Activated T-cell treated with anti-CD3 and anti-CD28 coated beads, Interleukin-2, amount 50 U/mL, for 72 hours (primary cell): ENCODE results near the gene PLCXD3. TPM values are rescaled to one million over a fixed set of nuclear protein-coding genes. Genes with fewer than 3 reads are reported as not detected.

ENCODE experiments used
- ATAC-seq, 2 donors: fragments of 150-1000 bp; cut with Tn5 transposase; replicated peaks in 1 of 2; 2 replicates each; pipeline ENCODE4 v1.10.0; 2021; ENCODE audit warnings: moderate library complexity in 2 of 2, mild to moderate bottlenecking in 1 of 2
- DNase-seq, 2 donors: peaks; one replicate each; pipeline ENCODE4 v3.0.0; 2021 to 2022; ENCODE audit warnings: mixed read lengths in 1 of 2
- H3K27ac Mint-ChIP-seq: one replicate; pipeline ENCODE4 v1.8.0; 2022; ENCODE audit warnings: mild to moderate bottlenecking, moderate library complexity, mixed read lengths
- H3K27me3 Mint-ChIP-seq: one replicate; pipeline ENCODE4 v1.8.0; 2022; ENCODE audit warnings: low read depth, mixed read lengths
- H3K36me3 Mint-ChIP-seq, 2 donors: one replicate each; pipeline ENCODE4 v1.8.0; 2022; ENCODE audit warnings: mixed read lengths in 2 of 2, mild to moderate bottlenecking in 1 of 2; ENCODE audit not compliant: insufficient read depth in 2 of 2
- H3K4me1 Mint-ChIP-seq: one replicate; pipeline ENCODE4 v1.8.0; 2022; ENCODE audit warnings: low read depth, mixed read lengths
- H3K4me3 Mint-ChIP-seq, 2 donors: one replicate each; pipeline ENCODE4 v1.8.0; 2022; ENCODE audit warnings: mild to moderate bottlenecking in 2 of 2, mixed read lengths in 2 of 2, moderate library complexity in 2 of 2
- H3K9me3 Mint-ChIP-seq, 2 donors: one replicate each; pipeline ENCODE4 v1.8.0; 2022; ENCODE audit warnings: mixed read lengths in 2 of 2
- total RNA-seq, 2 donors: library from RNA; stranded (reverse); gene quantifications; one replicate each; pipeline ENCODE4 v1.2.3, GENCODE V29; 2022

PLCXD3 gene
- total RNA-seq, 2 donors from 2014 or later: not detected

DNA sequence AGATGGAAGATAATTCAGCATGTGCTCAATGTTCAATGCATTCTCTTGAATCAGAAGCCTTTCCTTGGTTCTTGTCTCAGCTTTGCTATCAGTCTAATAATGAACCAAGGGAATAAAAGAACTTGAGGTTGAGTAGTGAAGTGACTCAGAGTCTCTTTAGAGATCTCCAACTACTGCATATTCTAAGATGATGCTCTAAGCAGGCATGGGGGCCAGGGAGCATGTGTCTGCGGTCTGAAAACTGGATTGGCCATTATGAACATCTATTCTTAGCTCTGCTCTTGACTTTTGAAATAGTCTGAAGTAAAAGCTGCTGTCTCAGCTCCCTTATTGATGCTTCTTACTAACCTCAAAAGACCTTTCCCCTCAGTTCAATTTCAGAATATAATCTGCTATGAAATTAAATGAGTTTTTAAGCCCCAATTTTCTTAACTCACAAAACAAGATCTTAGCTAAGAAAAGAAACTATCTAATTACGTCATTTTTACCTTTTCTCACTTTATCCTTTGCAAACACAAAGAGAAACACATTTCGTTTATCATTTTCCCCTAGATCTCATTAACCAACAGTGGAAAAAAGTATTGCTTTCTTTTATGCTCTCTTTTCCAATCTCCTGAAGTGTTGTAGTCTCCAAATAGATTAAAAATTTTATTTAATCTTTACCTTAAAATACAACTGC, 44.8 kb downstream of the PLCXD3 start:
- Mint-ChIP-seq H3K27me3 (no peaks in the 10 kb centered on the region), H3K36me3 (no peaks in the 10 kb centered on the region), H3K9me3 (no peaks in the 10 kb centered on the region), H3K4me3 (no peak overlapping the region), H3K4me1 (no peaks in the 10 kb centered on the region), H3K27ac (no peak overlapping the region)
- ATAC-seq (no peak), DNase-seq (no peak)

DNA sequence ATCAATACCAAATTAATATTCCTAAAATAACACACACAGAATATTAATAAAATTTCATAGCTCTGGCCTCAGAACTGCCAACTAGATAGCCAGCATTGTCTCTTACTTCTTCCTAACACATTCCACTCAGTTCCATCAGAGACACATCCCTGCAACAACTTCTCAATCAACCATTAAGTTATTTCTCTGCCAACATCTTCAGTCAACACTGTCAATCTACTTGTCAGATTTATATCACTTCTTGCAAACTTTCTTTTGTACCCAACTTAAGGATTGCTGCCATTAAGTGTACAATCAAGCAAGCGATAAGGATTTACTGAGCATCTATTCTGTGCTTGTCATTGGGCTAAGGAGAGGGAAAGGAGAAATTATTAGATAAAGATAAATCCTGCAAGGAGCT, 50.8 kb downstream of the PLCXD3 start:
- no peak overlapping the region for H3K27ac Mint-ChIP-seq
- H3K9me3 Mint-ChIP-seq: no peaks in the 10 kb centered on the region
- no peaks in the 10 kb centered on the region for H3K4me1 Mint-ChIP-seq

DNA sequence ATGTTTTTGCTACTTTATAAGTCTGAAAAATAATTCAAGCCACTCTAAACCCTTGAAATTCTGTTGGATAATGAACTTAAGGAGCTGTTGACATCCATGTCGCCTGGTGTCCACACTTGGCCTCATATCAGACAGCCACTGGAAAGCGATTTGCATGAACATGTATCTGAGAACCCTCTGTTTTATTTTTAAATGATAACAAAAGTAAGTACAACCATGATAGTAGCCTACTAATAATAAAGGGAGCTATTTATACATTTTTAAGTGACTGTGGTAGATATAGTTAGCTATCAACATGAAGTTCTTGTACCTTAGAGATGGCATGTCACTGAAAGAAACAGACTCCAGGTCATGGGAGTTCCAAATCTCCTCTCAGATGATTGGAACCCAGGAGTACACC, 53.3 kb downstream of the PLCXD3 start:
- peaks cover 0 to 3% of the 10 kb centered on the region in 2 donors for H3K9me3 Mint-ChIP-seq
- H3K4me1 Mint-ChIP-seq: no peaks in the 10 kb centered on the region
- no peak overlapping the region for H3K4me3 Mint-ChIP-seq
- H3K36me3 Mint-ChIP-seq: no peaks in the 10 kb centered on the region
- DNase-seq (no peak), ATAC-seq (no peak)
- no peaks in the 10 kb centered on the region for H3K27me3 Mint-ChIP-seq
- no peak overlapping the region for H3K27ac Mint-ChIP-seq

More for the DNA sequence above, 50.8 kb downstream of the PLCXD3 start:
- DNase-seq (no peak), ATAC-seq (no peak)
- H3K4me3 Mint-ChIP-seq: no peak overlapping the region
- no peaks in the 10 kb centered on the region for H3K27me3 Mint-ChIP-seq
- no peaks in the 10 kb centered on the region for H3K36me3 Mint-ChIP-seq

DNA sequence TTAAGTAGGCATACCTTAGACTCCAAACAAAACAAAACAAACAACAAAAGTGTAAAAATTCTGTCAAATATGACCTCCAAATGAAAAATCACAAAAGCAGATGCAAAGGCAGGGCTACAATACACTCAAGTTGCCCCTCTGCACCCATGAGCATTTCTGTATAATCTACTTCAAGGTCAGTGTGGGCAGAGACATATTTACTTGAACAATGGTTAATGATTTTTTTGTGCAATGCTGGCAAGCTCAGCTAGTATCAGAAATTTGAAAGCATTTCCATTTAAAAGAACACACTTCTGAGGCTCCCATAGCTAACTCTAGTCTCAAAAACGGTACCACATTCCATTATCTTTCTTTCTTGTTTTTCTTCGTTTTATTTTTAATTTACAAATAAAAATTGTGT, 57.9 kb downstream of the PLCXD3 start:
- DNase-seq (no peak), ATAC-seq (no peak)
- peaks cover 2 to 3% of the 10 kb centered on the region in 2 donors for H3K9me3 Mint-ChIP-seq
- no peaks in the 10 kb centered on the region for H3K27me3 Mint-ChIP-seq
- H3K36me3 Mint-ChIP-seq: no peaks in the 10 kb centered on the region
- H3K27ac Mint-ChIP-seq: no peak overlapping the region
- no peak overlapping the region for H3K4me3 Mint-ChIP-seq
- H3K4me1 Mint-ChIP-seq: no peaks in the 10 kb centered on the region

DNA sequence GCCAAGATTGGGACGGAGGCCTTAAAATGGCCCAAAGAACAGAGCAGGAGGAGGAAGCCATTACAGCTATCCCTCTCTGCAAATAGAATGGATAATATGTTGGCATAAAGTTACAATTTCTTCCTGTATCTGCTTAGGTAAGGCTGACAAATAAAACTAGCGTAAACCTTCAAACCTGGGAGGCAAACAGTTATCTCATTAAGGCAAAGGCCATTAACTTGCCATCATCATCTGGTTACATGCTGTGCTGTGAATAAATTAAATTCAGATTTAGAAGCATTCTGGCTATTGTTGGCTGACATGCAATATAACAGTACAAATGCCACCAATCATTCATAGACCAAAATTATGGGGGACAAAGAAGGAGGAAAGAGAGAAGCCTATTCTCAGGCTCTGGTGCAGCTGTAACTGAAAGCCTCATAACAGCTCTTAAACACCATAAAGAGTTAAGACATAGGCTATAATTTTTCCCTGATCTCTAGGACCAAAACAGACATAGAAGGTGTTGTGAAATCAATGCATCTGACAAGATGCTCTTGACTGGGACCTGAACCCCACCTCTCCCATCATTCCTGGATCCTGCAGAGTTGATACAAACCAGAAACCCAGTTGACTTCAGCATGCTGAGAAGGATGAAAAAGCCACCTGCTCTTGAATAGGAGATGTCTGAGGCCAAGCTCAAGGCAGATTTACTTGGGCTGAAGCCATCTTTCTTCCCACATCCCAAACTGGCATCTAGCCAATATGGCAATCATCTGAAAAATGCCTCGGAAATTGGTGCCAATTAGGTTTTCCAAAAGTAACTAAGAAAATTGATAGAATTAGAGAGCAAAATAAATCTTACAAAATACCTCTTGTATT, 62.5 kb downstream of the PLCXD3 start:
- peaks cover 2 to 3% of the 10 kb centered on the region in 2 donors for H3K9me3 Mint-ChIP-seq
- no peaks in the 10 kb centered on the region for H3K27me3 Mint-ChIP-seq
- H3K36me3 Mint-ChIP-seq: no peaks in the 10 kb centered on the region
- ATAC-seq (no peak), DNase-seq (no peak)
- H3K4me1 Mint-ChIP-seq: no peaks in the 10 kb centered on the region
- H3K4me3 Mint-ChIP-seq: no peak overlapping the region
- no peak overlapping the region for H3K27ac Mint-ChIP-seq

DNA sequence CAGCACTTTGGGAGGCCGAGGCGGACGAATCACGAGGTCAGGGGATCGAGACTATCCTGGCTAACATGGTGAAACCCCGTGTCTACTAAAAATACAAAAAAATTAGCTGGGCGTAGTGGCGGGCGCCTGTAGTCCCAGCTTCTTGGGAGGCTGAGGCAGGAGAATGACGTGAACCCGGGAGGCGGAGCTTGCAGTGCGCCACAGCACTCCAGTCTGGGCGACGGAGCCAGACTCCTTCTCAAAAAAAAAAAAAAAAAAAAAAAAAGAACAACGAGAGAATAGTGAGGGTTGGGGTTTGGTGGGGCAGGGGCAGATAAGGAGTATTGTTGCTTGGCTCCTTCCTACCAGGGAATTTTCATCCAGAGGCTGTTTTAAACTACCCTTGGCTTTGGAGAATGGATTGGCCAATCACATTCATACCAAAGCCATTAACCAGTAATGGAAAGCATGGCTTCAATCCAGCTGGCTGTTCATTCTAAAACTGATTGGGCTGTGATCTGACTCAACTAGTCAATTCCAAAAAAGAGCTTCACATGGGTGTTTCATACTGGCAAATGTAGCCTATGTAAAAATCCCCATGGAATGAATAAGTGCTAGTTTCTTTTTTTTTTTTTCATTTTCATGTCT, 64.4 kb downstream of the PLCXD3 start:
- H3K9me3 Mint-ChIP-seq: peaks cover 0 to 3% of the 10 kb centered on the region in 2 donors
- no peak overlapping the region for H3K4me3 Mint-ChIP-seq
- no peaks in the 10 kb centered on the region for H3K36me3 Mint-ChIP-seq
- no peaks in the 10 kb centered on the region for H3K27me3 Mint-ChIP-seq
- DNase-seq (no peak), ATAC-seq (no peak)
- no peaks in the 10 kb centered on the region for H3K4me1 Mint-ChIP-seq
- H3K27ac Mint-ChIP-seq: no peak overlapping the region

DNA sequence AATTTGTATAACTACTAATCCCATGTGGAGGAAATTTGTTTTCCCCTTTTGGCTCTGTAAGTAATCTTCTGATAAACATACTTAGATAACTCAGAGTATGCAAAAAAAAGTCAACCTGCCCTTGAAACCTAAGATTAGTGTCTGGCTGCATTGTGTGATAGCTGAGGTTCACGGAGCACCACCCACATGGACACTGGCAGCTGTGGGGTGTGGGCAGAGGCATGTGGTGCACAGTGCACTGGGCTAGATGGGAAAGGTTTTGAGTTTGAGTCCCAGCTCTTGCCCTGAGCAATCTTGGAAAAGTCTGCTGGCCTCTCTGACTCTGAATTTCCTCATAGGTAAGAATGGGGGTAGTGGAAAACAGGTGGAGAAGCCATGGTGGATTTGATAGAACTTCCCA, 75.1 kb downstream of the PLCXD3 start:
- no peak for DNase-seq
- no peaks in the 10 kb centered on the region for H3K4me1 Mint-ChIP-seq
- ATAC-seq: no peak
- no peak overlapping the region for H3K27ac Mint-ChIP-seq
- no peaks in the 10 kb centered on the region for H3K36me3 Mint-ChIP-seq
- H3K27me3 Mint-ChIP-seq: no peaks in the 10 kb centered on the region
- H3K4me3 Mint-ChIP-seq: no peak overlapping the region
- H3K9me3 Mint-ChIP-seq: peaks cover 3 to 4% of the 10 kb centered on the region in 2 donors

DNA sequence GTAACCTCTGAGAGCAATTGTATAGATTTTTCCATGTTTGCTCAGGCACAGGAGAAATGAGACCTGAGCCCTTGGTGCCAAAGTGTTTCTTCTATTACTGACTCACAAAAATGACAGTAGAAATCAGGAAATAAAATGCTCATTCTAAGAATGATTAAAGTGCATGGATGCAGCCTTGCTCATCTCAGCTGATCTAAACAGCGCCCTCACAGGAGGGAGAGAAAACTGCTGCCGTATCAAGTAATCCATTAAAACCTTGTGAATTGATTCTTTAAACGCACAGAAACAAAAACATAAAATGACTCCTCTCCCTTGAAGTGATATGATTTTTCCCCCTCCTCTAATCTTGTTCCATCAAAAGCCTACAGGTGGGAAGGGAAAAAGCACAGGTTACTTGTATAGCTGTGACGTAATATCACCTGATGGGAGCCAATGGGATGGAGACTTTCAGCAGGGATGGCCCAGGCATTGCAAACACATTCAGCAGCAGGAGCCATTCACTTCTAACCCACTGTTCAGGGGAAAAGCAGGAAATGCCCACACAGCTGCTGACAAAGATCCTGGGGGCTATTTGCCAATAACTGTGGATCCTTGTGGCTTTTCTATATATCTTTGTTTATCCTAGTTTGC, 76.7 kb downstream of the PLCXD3 start:
- no peak overlapping the region for H3K27ac Mint-ChIP-seq
- peaks cover 3 to 4% of the 10 kb centered on the region in 2 donors for H3K9me3 Mint-ChIP-seq
- no peaks in the 10 kb centered on the region for H3K4me1 Mint-ChIP-seq
- ATAC-seq: no peak
- no peak for DNase-seq
- no peaks in the 10 kb centered on the region for H3K27me3 Mint-ChIP-seq
- no peaks in the 10 kb centered on the region for H3K36me3 Mint-ChIP-seq
- H3K4me3 Mint-ChIP-seq: no peak overlapping the region

DNA sequence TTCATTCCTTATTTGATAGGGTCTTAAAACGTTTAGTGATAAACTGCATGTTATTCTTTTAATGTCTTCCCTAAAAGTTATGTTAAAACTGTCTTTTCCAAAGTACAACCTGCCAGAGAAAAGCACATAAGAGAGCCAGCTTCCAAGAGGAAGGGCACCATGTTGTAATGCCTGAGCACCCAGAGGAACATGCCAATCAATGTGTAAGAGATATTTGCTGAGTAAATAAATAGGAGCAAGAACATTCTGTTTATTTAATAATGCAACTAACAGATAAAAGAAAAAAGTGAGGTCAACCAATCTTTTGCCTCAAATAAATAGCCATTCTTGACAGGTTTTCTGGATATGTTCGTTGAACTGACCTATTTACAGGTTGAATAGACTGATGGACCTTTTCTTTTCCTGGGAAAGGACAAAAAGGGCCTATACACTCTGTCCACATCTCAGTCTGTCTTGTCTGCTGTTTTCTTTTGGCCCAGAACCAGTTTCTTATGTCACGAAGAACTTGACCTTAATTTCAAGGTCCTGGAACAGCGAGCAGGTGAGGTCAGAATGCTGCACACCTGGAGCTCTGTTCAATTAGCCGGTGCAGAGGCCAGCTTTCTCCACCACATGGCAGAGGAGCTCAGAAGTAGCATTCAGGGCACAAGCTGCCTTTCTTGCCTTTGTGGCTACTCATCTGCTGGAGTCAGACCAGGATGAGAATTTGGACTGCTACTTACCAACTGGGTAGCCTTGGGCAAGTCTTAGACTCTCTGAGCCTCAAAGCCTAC, 77.7 kb downstream of the PLCXD3 start:
- H3K27me3 Mint-ChIP-seq: no peaks in the 10 kb centered on the region

DNA sequence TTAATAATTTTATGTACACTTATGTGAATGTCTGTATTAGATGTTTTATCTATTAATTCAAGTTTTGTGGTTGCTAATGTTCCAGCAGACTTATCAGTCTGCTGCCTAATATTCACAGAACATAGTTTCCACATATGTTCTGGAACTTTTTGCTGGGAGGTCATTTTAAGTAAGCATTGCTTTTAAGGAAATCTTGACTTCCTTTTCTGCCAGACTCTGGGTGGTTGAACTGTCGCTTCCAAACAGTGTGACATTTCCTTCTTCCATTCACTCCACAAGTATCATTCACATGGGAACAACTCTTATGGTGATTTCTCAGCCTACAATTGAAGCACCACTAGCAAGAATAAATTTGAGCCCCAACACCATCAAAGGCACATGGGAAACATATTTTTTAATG, 82.9 kb downstream of the PLCXD3 start:
- ATAC-seq (no peak), DNase-seq (no peak)
- no peak overlapping the region for H3K4me3 Mint-ChIP-seq
- H3K27me3 Mint-ChIP-seq: no peaks in the 10 kb centered on the region
- H3K4me1 Mint-ChIP-seq: no peaks in the 10 kb centered on the region
- H3K9me3 Mint-ChIP-seq: no peaks in the 10 kb centered on the region
- no peaks in the 10 kb centered on the region for H3K36me3 Mint-ChIP-seq
- no peak overlapping the region for H3K27ac Mint-ChIP-seq

More for the DNA sequence above, 77.7 kb downstream of the PLCXD3 start:
- DNase-seq (no peak), ATAC-seq (no peak)
- no peak overlapping the region for H3K27ac Mint-ChIP-seq
- peaks cover 3 to 4% of the 10 kb centered on the region in 2 donors for H3K9me3 Mint-ChIP-seq
- no peak overlapping the region for H3K4me3 Mint-ChIP-seq
- no peaks in the 10 kb centered on the region for H3K4me1 Mint-ChIP-seq
- no peaks in the 10 kb centered on the region for H3K36me3 Mint-ChIP-seq

DNA sequence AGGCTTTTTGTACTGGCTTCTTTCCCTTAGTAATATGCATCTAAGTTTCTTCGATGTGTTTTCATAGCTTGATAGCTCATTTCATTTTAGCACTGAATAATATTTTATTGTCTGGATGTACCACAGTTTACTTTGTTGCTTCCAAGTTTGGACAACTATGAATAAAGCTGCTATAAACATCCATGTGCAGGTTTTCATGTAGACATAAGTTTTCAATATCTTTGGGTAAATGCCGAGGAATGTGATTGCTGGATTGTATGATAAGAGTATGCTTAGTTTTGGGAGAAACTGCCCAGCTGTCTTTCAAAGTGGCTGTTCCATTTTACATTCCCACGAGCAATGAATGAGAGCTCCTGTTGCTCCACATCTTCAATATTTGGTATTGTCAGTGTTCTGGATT, 84.7 kb downstream of the PLCXD3 start:
- Mint-ChIP-seq H3K4me1 (no peaks in the 10 kb centered on the region), H3K27ac (no peak overlapping the region), H3K27me3 (no peaks in the 10 kb centered on the region), H3K4me3 (no peak overlapping the region), H3K9me3 (no peaks in the 10 kb centered on the region), H3K36me3 (no peaks in the 10 kb centered on the region)
- DNase-seq: no peak
- ATAC-seq: no peak

DNA sequence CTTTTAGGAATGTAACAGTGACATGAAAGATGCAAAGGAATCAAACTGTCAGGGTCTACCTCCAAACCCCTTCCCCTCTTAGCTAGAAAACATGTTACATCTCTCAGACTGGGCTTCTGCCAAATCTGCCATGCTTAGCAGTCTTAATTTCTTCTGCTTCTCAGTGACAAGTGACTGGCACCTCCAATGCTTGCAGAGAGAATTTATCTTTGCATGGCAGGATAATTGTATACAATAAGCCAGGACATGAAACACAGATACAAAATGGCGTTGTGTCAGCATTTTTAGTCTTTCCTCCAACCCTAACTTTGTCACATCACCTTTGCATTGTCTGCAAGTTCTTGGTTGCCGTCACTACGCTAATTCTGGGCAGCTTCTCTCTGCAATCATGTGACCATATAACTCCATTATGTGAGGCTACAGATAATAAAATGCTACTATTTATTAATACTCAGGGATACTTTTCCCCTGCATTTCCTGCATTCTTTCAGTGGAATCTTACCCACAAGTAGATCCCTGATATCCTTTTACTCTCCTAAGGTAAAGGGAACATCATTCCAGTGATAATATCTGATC, 89.8 kb downstream of the PLCXD3 start:
- ATAC-seq (no peak), DNase-seq (no peak)
- Mint-ChIP-seq H3K4me1 (no peaks in the 10 kb centered on the region), H3K36me3 (no peaks in the 10 kb centered on the region), H3K27ac (no peak overlapping the region), H3K27me3 (no peaks in the 10 kb centered on the region), H3K4me3 (no peak overlapping the region), H3K9me3 (no peaks in the 10 kb centered on the region)
